SU-DHL-6 (cell line): ENCODE results near the gene FAM229B.

Source experiments
- EZH2phosphoT487 ChIP-seq: fragments of 200-600 bp; sonication (generic), shearing (Covaris generic); conservative IDR thresholded peaks from 2 replicates; pipeline ENCODE4 v1.6.1; 2018; ENCODE audit warnings: mild to moderate bottlenecking, antibody characterized with exemption, low read length, moderate library complexity, mixed read lengths
- TF ChIP-seq, protein P1 (sequence below): fragments of 200-600 bp; sonication (generic); IDR thresholded peaks from one replicate; pipeline ENCODE4 v1.5.1; 2017; ENCODE audit warnings: antibody characterized with exemption, mild to moderate bottlenecking, low read length, moderate library complexity; ENCODE audit not compliant: insufficient read depth, poor library complexity, severe bottlenecking

GRCh38 chr6:112081569-112081968 is 5.8 kb upstream of the FAM229B start:
- TF ChIP-seq, protein P1, sequence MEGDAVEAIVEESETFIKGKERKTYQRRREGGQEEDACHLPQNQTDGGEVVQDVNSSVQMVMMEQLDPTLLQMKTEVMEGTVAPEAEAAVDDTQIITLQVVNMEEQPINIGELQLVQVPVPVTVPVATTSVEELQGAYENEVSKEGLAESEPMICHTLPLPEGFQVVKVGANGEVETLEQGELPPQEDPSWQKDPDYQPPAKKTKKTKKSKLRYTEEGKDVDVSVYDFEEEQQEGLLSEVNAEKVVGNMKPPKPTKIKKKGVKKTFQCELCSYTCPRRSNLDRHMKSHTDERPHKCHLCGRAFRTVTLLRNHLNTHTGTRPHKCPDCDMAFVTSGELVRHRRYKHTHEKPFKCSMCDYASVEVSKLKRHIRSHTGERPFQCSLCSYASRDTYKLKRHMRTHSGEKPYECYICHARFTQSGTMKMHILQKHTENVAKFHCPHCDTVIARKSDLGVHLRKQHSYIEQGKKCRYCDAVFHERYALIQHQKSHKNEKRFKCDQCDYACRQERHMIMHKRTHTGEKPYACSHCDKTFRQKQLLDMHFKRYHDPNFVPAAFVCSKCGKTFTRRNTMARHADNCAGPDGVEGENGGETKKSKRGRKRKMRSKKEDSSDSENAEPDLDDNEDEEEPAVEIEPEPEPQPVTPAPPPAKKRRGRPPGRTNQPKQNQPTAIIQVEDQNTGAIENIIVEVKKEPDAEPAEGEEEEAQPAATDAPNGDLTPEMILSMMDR, result no peak
- no peak for TF ChIP-seq EZH2phosphoT487
